NCI-H1105 treated with DMSO at 0.1 percent for 48 hours (cell line): ENCODE data around the gene SPTBN1.
"Not testable (repeated sequence)": the region's sequence is repeated elsewhere in the genome, so short reads cannot be mapped to it uniquely, and the experiment has no call there.

Experiments used
- DNase-seq: peaks from one replicate; lab custom pipeline; 2025; lab: John Stamatoyannopoulos, UW

Gene SPTBN1

GRCh38 chr2:54529518-54529917, 73.4 kb downstream of the SPTBN1 start:
- not testable (repeated sequence) for DNase-seq

GRCh38 chr2:54529935-54530334, 73.8 kb downstream of the SPTBN1 start:
- no peak for DNase-seq

GRCh38 chr2:54531558-54531957, 75.4 kb downstream of the SPTBN1 start:
- DNase-seq: no peak

- DNase-seq: no peak
Measured at GRCh38 chr2:54534221-54534620, 78.1 kb downstream of the SPTBN1 start.

- DNase-seq: no peak
Measured at GRCh38 chr2:54534625-54535024, 78.5 kb downstream of the SPTBN1 start.

GRCh38 chr2:54535599-54536195, 79.6 kb downstream of the SPTBN1 start:
- DNase-seq: no peak

GRCh38 chr2:54536720-54537119, 80.6 kb downstream of the SPTBN1 start:
- DNase-seq: no peak

- DNase-seq: no peak
Measured at GRCh38 chr2:54538537-54538936, 82.4 kb downstream of the SPTBN1 start.

- DNase-seq: no peak
Measured at GRCh38 chr2:54539683-54540082, 83.6 kb downstream of the SPTBN1 start.

GRCh38 chr2:54540194-54540593, 84.1 kb downstream of the SPTBN1 start:
- no peak for DNase-seq

GRCh38 chr2:54541995-54542394, 85.9 kb downstream of the SPTBN1 start:
- no peak for DNase-seq

GRCh38 chr2:54543733-54544396, 87.7 kb downstream of the SPTBN1 start:
- no peak for DNase-seq

- DNase-seq: no peak
Measured at GRCh38 chr2:54545702-54546450, 89.7 kb downstream of the SPTBN1 start.

- no peak for DNase-seq
Measured at GRCh38 chr2:54546518-54546917, 90.4 kb downstream of the SPTBN1 start.

GRCh38 chr2:54546923-54547720, 91.0 kb downstream of the SPTBN1 start:
- DNase-seq: no peak

- no peak for DNase-seq
Measured at GRCh38 chr2:54549430-54549829, 93.3 kb downstream of the SPTBN1 start.

- no peak for DNase-seq
Measured at GRCh38 chr2:54549917-54550518, 93.9 kb downstream of the SPTBN1 start.

GRCh38 chr2:54550547-54550946, 94.4 kb downstream of the SPTBN1 start:
- no peak for DNase-seq

- no peak for DNase-seq
Measured at GRCh38 chr2:54551123-54551756, 95.1 kb downstream of the SPTBN1 start.

- DNase-seq: no peak
Measured at GRCh38 chr2:54553075-54553474, 96.9 kb downstream of the SPTBN1 start.

GRCh38 chr2:54553775-54554174, 97.6 kb downstream of the SPTBN1 start:
- no peak for DNase-seq
